Measurements from ENCODE around the gene TAAR1.
"Not testable (repeated sequence)": the region's sequence is repeated elsewhere in the genome, so short reads cannot be mapped to it uniquely, and the experiment has no call there.

Gene TAAR1, protein sequence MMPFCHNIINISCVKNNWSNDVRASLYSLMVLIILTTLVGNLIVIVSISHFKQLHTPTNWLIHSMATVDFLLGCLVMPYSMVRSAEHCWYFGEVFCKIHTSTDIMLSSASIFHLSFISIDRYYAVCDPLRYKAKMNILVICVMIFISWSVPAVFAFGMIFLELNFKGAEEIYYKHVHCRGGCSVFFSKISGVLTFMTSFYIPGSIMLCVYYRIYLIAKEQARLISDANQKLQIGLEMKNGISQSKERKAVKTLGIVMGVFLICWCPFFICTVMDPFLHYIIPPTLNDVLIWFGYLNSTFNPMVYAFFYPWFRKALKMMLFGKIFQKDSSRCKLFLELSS

DNA sequence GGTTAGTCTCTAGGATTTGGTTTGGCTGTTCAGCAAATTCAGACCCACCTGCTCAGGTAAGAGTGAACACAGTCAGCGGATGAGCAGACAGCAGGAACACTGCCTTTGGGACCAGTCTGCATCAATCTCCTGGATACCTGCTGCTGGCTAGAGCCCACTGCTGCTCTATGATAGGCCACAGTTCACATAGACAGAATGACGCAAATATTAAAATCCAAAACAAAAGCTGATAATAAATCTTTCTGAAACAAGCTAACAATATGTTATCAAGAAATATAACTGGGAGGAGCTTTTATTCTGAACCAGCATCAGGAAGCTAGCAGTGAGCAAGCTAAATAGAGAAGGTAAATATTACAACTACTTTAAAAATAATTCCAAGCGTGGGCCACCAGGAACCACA, at the start of gene TAAR1:
TSS of gene TAAR1 (minus strand) at position 101 of the 400 bp plus-strand sequence. CDS start 13,179 bp downstream, outside the sequence.
- H3K4me3 ChIP-seq (ENCODE audit: low read depth, low read length) = no peak within 1 kb of the TSS
- DNase-seq (ENCODE audit: low read depth) = no peak

DNA sequence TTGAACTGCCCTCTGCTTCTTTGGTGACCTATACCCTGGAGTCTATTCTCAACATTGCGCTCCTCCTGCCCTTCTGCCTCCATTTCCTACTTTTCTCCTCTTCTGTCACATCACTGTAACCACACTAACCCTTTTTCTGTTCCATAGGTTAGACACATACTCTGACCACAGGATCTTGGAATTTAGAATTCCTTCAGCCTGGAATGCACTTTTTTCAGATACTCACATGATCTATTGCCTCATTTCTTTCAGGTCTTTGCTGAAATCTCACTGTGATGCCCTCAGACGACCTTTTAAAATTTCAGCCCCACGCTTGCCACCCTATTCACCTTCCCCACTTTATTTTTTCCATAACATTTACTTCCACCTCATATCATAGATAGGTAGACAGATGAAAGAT, 49.8 kb upstream of the TAAR1 start:
- DNase-seq (ENCODE audit: low read depth) = no peak
- no peak overlapping the region for H3K4me3 ChIP-seq (ENCODE audit: low read depth, low read length)

DNA sequence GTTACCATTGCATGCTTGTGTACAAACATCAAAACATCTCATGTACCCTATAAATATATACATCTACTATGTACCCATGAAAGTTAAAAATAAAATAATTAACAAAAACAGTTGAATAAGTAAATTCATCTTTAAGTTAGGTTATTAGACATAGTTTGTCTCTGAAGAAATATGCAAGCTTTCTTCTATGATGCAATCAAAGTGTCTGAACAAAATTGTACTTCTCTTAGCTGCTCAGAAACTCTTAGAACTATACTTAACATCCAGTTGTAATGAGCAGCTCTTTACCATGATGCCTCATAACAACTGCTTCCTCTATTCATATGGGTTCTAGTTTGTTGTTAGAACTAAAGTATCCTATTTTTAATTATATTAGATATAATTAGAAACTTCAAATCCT, 49.0 kb upstream of the TAAR1 start:
- no peak overlapping the region for H3K4me3 ChIP-seq (ENCODE audit: low read depth, low read length)
- DNase-seq (ENCODE audit: low read depth) = no peak

DNA sequence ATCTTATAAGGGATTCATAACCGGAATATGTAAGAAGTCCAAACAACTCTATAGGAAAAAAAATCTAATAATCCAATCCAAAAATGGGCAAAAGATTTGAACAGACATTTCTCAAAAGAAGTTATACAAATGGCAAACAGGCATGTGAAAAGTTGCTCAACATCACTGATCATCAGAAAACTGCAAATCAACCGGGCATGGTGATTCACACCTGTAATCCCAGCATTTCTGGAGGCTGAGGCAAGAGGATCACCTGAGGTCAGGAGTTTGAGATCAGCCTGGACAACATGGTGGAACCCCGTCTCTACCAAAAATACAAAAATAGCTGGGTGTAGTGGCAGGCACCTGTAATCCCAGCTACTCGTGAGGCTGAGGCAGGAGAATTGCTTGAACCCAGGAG, 47.8 kb upstream of the TAAR1 start:
- not testable (repeated sequence) for DNase-seq (ENCODE audit: low read depth); H3K4me3 ChIP-seq (ENCODE audit: low read depth, low read length)

DNA sequence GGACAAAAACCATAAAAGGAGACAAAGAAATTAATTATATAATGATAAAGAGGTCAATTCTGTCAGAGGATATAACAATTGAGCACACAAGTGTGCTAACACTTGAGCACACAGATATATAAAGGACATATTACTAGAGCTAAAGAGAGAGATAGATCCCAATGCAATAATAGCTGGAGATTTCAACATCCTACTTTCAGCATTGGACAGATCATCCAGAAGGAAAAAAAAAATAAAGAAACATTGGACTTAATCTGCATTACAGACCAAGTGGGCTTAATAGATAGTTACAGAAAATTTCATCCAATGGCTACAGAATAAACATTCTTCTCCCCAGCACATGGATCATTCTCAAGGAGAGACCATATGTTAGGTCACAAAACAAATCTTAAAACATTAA, 45.0 kb upstream of the TAAR1 start:
- no peak overlapping the region for H3K4me3 ChIP-seq (ENCODE audit: low read depth, low read length)
- DNase-seq (ENCODE audit: low read depth) = no peak

DNA sequence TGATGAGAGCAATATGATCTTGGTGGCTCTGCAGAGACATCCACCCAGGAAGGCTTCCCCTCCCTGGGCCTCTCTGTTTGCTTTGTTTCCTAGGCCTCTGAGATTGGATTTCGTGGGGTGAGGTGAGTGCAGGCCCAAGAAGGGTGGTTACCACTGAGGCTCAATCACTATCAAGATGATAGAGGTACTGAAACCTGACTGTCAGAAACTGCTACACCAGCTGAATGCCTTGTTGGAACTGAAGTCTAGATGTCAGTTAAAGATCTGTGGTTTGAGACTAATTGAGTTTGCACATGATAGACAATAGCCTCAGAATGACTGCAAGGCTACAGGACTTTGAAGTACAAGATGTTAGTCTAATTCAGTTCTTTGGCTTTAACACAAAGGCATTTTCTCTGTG, 39.6 kb upstream of the TAAR1 start:
- no peak for DNase-seq (ENCODE audit: low read depth)
- no peak overlapping the region for H3K4me3 ChIP-seq (ENCODE audit: low read depth, low read length)

DNA sequence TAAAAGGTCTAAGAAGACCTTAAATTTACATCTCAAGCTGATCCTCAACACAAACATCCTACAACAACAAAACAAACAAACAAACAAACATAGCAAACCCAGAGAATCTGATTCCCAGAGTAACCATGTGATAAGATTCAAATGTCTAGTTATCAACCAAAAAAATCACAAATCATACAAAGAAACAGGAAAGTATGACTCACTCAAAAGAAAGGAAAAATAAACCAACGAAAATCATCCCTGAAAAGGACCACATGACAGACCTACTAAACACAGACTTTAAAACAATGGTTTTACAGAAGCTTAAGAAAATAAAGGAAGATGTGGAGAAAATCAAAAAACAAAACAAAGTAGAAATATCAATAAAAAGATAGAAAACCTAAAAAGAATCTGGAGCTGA, 36.8 kb upstream of the TAAR1 start:
- no peak overlapping the region for H3K4me3 ChIP-seq (ENCODE audit: low read depth, low read length)
- no peak for DNase-seq (ENCODE audit: low read depth)

DNA sequence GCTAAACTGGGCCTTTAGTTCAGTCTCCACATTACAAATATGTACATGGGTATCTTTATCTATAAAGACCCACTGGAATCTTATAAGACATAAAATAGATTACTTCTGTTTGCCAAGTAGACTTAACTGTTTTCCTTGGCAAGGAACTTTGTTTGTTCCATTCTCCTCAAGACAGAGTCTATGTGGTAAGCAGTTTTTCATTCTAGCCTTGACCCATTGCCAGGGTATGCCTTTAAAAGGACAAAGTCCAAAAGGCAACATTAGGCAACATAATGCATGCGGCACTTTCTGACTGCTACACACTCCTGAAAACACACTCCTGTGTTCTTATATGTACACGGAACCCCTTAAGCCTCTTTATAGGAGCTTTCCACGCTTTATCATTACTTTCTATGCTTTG, 34.5 kb upstream of the TAAR1 start:
- DNase-seq (ENCODE audit: low read depth) = peak; percentile 34
- no peak overlapping the region for H3K4me3 ChIP-seq (ENCODE audit: low read depth, low read length)

DNA sequence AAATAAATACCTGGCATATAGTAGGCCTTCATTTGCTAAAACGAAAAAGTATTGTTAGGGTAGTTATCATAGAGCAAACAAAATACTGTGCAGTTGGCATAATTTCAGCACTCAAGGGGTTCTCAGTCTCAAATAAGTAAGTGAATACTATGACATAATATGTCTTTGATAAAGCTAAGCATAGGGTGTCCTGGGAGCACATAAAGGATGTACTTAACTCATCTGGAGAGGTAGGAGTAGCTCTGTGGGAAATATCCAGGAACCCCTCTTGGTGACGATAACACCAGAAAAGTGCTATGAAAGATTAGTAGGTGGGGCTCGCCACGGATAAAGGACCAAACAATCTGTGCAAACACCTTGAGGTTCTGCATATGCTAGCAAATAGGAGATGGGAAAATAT, 31.7 kb upstream of the TAAR1 start:
- no peak overlapping the region for H3K4me3 ChIP-seq (ENCODE audit: low read depth, low read length)
- no peak for DNase-seq (ENCODE audit: low read depth)

DNA sequence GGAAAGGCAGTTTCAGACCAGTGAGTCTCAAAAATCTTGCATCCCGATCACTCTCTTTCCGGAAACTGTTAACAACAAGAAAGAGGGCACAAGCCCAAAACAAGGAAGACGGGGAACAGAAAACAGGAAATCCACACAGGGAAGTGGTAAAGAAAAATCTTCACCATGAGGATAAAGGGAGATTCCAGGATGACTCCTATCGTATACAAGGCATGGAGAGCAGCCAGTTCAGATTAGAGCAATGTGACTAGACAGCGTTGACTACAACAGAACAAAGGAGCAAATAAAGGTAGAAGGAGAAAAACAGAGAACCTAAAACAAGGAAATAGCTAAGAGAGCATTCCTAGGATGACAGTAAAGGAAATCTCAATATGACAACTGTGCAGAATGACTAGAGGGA, 28.3 kb upstream of the TAAR1 start:
- DNase-seq (ENCODE audit: low read depth) = peak; percentile 16

DNA sequence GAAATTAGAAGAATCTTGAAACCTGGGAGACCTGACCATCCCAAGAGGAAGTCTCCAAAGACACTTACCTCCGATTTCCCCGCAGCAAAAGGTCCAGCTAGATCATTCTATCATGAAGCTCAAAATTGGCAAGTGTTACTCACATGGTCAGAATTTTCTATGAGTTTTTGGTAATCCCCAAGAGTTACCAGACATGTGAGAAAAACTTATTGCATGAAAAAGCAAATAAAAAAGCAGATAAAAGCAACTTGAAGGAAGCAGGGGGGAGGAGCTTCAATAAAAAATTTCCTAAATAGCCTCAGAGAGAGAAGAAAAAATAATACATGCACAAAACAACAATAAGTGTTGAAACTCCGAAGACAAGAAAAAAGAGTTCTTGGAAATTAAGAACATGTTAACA, 27.5 kb upstream of the TAAR1 start:
- DNase-seq (ENCODE audit: low read depth) = no peak
- H3K4me3 ChIP-seq (ENCODE audit: low read depth, low read length) = no peak overlapping the region

More for the DNA sequence above, 28.3 kb upstream of the TAAR1 start:
- H3K4me3 ChIP-seq (ENCODE audit: low read depth, low read length) = no peak overlapping the region

DNA sequence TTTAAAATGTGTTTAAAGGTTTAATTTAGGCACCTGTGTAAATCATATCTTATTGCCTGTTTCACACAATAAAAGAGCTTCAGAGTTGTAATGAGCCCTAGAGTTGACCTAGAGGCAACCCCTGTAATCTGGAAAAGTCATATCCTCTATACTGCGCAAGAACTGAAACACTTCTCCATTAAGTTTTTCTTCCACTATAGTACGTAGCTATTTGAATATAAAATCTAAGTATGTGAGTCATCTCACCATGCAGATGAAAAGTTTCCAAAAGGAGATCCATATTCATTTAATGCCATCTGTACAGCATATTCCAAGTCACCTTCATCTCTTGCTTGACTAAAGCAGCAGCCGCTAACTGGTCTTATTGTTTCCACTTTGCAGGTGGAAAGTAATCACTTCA, 26.0 kb upstream of the TAAR1 start:
- no peak for DNase-seq (ENCODE audit: low read depth)

DNA sequence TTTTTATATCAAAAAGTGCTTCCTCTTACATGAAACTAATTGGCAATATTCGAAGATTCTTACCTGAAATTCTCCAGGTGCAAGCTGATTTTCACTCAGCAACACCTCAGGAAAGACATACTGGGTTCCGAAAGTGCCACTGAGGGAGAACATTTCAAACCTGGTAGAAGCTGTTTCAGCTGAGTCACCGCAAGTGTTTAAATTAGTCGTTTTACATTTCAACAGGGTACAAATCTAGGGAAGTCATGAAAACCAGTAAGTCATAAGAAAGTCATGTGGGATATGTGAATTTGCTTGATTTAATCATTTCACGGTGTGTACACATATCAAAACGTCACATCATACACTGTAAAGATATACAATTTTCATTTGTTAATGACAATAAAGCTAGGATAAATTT, 25.3 kb upstream of the TAAR1 start:
- DNase-seq (ENCODE audit: low read depth) = peak; percentile 10
- no peak overlapping the region for H3K4me3 ChIP-seq (ENCODE audit: low read depth, low read length)

More for the DNA sequence above, 26.0 kb upstream of the TAAR1 start:
- no peak overlapping the region for H3K4me3 ChIP-seq (ENCODE audit: low read depth, low read length)

DNA sequence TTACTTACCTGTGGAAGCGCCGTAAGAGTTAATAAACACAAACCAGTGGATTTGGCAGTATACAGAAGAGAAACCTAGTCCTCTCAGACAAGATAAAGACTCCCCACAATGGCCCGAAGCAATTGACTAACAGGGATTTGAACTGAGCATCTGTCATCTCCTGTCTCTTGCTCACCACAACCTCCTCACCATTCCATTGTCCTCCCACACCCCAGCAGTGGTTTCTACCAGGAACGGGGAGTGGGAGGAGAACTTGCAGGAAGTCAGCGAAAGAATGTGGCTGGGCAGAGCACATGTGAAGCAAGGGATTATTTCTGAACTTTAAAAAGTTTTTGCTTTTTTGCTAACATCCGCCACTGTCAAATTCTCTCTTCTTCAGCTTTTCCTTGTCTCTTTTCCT, 24.6 kb upstream of the TAAR1 start:
- H3K4me3 ChIP-seq (ENCODE audit: low read depth, low read length) = no peak overlapping the region
- peak; percentile 73 for DNase-seq (ENCODE audit: low read depth)

DNA sequence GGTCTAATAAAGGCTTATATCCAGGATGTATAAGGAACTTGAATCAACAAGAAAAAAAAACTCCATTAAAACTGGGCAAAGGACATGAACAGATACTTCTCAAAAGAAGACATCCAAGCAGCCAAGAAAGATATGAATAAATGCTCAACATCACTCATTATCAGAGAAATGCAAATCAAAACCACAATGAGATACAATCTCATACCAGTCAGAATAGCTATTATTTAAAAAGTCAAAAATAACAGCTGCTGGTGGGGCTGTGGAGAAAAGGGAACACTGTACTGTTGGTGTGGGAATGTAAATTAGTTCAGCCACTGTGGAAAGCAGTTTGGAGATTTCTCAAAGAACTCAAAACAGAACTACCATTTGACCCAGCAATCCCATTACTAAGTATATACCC, 20.1 kb upstream of the TAAR1 start:
- DNase-seq (ENCODE audit: low read depth); H3K4me3 ChIP-seq (ENCODE audit: low read depth, low read length): not testable (repeated sequence)

DNA sequence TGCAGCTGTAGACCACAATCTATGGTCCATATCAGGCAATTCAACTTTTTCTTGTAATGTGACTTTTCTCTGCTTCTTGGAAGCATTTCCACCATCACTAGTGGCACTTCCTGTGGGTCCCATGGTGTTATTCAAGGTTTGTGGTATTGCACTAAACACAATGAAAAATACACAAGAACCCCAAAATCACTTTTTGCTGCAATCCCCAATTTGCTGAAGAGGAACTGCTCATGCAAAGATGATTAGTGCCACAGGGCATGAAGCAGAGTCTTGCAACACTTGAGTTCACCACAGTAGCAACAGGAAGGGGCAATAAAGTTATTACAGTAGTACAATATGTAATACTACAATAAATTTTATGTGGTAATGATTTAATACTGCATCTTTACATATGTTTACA, 16.8 kb upstream of the TAAR1 start:
- H3K4me3 ChIP-seq (ENCODE audit: low read depth, low read length) = no peak overlapping the region
- DNase-seq (ENCODE audit: low read depth) = no peak

DNA sequence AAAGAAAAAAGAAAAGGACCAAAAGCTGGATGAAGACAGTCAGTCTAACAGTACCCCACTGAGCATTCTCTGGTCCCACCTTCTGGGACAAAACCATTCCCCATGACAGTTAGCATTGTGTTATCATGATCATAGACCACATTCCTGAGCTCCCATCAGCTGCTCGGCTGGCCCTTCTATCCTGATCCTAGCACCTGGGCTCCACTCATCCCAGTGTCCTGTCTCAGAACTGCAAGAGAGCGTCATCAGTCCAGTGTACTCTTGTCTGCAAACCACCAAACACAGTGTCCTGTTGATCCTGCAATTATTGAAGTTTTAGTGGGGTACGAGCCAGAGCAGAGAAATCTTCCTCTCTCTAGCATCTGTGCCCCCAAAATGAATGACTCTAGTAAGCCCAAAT, 16.0 kb upstream of the TAAR1 start:
- no peak for DNase-seq (ENCODE audit: low read depth)
- H3K4me3 ChIP-seq (ENCODE audit: low read depth, low read length) = no peak overlapping the region

DNA sequence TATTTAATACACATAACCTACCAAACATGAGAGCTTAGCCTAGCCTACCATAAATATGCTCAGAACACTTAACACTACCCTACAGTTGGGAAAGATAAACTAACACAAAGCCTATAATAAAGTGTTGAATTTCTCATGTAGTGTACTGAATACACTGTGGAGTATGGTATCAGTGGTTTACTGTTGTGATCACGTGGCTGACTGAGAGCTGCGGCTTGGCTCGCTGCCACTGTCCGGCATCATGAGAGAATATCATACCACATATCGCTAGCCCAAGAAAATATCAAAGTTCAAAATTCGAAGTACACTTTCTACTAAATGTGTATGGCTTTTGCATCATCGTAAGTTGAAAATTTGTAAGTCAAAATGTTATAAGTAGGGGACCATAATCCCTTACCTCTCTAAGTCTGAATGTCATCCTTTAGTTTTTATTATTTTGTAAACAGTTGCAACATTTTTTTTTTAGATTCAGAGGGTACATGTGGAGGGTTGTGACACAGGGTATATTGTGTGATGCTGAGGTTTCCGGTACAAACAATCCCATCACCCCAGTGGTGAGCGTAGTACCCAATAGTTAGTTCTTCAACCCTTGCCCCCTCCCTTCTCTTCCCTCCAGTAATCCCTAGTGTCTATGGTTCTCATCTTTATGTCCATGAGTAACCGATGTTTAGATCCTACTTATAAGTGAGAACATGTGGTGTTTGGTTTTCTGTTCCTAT, 14.6 kb upstream of the TAAR1 start:
- DNase-seq (ENCODE audit: low read depth) = no peak
- H3K4me3 ChIP-seq (ENCODE audit: low read depth, low read length) = no peak overlapping the region

DNA sequence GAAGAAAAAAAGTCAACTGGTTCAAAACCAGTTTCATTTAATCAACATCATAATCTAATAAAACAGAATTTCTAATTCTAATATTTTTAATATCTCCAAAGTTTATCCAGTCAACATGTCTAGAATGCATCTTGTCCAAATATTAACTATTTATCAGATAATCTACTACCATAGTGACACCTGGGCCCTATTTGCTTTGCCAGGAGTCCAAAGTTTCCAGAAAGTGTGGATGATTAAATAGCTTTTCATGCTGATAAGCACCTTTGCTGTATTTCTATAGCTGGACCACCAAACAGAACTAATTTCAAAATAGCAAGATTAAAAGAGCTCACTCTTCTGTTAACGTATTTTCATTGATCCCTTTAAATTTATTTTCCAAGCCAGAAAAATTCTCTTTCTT, 12.3 kb upstream of the TAAR1 start:
- no peak for DNase-seq (ENCODE audit: low read depth)
- no peak overlapping the region for H3K4me3 ChIP-seq (ENCODE audit: low read depth, low read length)

DNA sequence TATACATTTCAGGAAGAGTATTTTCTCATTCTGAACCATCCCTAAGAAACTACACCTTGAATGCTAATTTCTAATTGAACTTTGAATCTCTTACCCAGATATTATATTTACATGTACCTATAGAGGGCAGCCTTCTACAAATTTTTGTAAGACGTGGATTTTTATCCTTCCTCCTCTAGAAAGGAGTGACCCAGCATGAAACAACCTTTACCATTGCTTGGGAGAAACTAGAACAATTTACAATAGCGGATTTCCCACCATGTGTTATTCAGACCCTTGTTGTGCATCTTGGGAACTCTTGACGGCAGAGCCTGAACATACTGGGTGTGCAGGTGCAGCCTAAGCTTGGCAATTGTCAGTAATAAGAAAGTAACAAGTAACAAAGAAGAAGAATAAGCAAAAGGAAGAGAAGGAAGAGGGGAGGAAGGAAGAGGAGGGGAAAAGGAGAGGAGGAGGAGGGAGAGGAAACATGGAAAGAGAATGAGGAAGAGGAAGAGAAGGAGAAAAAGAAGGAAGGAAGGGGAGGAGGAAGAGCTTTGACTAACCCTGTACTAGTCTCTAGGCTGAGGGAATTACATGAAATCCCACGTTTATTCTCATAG, 10.8 kb upstream of the TAAR1 start:
- no peak for DNase-seq (ENCODE audit: low read depth)
- H3K4me3 ChIP-seq (ENCODE audit: low read depth, low read length) = no peak overlapping the region

DNA sequence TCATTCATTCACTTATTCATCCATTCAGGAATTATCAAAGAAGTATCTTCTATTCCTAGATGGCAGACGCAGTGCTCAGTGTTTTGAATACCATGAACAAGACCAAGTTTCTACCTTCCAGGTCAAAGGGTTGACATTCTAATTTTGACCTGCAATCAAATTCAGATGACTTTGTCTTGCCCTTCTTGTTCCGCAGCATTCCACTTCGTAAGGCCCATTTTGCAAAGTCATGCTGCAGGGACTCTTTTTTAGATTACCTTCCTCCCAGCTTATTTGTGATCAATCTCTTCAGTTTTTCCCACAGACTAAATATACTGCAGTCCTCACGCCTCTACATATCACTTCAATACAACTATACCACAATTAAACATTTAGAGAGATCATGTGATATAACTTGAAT, 7.1 kb upstream of the TAAR1 start:
- DNase-seq (ENCODE audit: low read depth) = no peak
- H3K4me3 ChIP-seq (ENCODE audit: low read depth, low read length) = no peak overlapping the region
